Activated naive CD8-positive, alpha-beta T cell treated with anti-CD3 and anti-CD28 coated beads, Interleukin-2, amount 50 U/mL, for 24 hours (primary cell): ENCODE data around the gene RHOXF2.
"Not testable (repeated sequence)": the region's sequence is repeated elsewhere in the genome, so short reads cannot be mapped to it uniquely, and the experiment has no call there.

Experiments used
- ATAC-seq: fragments of 150-1000 bp; cut with Tn5 transposase; one replicate; pipeline ENCODE4 v1.10.0; 2021
- DNase-seq: peaks from one replicate; pipeline ENCODE4 v3.0.0; 2021
- H3K27ac Mint-ChIP-seq: one replicate; pipeline ENCODE4 v1.8.0; 2021; ENCODE audit warnings: mild to moderate bottlenecking, mixed read lengths
- H3K27me3 Mint-ChIP-seq: one replicate; pipeline ENCODE4 v1.8.0; 2021; ENCODE audit warnings: mixed read lengths
- H3K36me3 Mint-ChIP-seq: one replicate; pipeline ENCODE4 v1.8.0; 2021; ENCODE audit warnings: low read depth, mixed read lengths
- H3K4me1 Mint-ChIP-seq: one replicate; pipeline ENCODE4 v1.8.0; 2021; ENCODE audit warnings: mixed read lengths
- H3K4me3 Mint-ChIP-seq: one replicate; pipeline ENCODE4 v1.8.0; 2021; ENCODE audit warnings: mild to moderate bottlenecking, moderate library complexity, mixed read lengths
- H3K9me3 Mint-ChIP-seq: one replicate; pipeline ENCODE4 v1.8.0; 2021; ENCODE audit warnings: mixed read lengths

RHOXF2 gene, protein sequence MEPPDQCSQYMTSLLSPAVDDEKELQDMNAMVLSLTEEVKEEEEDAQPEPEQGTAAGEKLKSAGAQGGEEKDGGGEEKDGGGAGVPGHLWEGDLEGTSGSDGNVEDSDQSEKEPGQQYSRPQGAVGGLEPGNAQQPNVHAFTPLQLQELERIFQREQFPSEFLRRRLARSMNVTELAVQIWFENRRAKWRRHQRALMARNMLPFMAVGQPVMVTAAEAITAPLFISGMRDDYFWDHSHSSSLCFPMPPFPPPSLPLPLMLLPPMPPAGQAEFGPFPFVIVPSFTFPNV

DNA sequence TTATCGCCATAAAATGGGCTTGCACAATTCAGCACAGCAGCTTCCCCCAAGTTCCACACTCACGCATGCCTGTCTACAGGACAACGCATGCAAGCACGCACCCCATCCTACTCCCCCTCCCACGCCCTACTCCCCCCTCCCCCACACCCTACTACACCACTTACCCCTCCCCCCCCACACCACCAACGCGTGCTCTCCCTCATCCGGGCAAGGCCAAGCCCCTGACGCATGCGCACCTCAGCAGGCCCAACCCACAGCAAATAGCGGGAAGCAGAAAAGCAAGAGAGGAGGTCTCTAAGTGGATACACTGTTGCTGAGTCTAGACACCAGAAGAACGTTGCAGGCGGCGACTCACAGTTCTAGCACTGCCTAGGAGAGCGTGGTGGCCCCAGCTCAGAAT is at the start of gene RHOXF2:
Gene RHOXF2, plus strand, starts transcription at position 301 of the 400 bp plus-strand sequence. CDS start 138 bp downstream, outside the sequence.
- not testable (repeated sequence) for H3K4me1 Mint-ChIP-seq, ATAC-seq

DNA sequence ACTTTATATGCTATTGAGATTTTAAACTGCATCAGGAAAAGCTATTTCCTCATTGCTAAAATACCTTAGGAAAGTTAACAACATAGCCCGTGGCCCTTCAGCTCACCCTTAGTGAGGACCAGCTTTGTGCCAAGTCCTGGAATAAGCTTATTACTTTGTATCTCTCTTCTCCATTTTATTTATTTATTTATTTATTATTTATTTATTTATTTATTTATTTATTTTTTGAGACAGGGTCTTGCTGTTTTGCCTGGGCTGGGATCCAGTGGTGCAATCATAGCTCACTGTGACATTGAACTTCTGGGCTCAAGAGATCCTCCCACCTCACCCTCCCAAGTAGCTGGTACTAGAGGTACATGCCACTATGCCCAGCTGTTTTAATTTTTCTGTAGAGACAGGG is 49.0 kb upstream of the RHOXF2 start:
- Mint-ChIP-seq H3K27me3 (no peaks in the 10 kb centered on the region), H3K36me3 (no peaks in the 10 kb centered on the region), H3K27ac (no peak overlapping the region), H3K4me1 (no peaks in the 10 kb centered on the region), H3K4me3 (no peak overlapping the region), H3K9me3 (peaks cover 4% of the 10 kb centered on the region)
- ATAC-seq, result no peak
- no peak for DNase-seq

More for the DNA sequence above, at the start of gene RHOXF2:
- DNase-seq, H3K27ac Mint-ChIP-seq, H3K27me3 Mint-ChIP-seq, H3K36me3 Mint-ChIP-seq, H3K4me3 Mint-ChIP-seq, H3K9me3 Mint-ChIP-seq: not testable (repeated sequence)

DNA sequence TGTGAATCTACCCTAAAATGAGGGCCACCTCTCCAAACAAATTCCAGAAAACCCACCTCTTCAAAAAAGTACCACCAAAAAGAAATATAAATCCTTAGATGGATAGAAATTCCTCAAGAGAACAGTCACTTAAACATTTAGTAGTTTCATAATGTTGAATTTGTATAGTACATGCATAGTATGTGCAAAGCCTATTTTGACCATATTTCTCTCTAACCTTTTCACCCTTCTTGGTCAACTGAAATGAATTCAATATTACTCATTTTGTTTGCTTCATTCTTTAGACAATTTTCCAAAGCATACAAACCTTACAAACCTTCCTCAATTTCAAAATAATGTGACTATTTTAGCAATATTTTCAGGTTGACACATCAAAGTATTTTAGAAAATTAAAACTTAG is 46.8 kb upstream of the RHOXF2 start:
- DNase-seq (no peak), ATAC-seq (no peak)
- no peaks in the 10 kb centered on the region for H3K4me1 Mint-ChIP-seq
- H3K9me3 Mint-ChIP-seq, result no peaks in the 10 kb centered on the region
- H3K27ac Mint-ChIP-seq, result no peak overlapping the region
- H3K36me3 Mint-ChIP-seq, result no peaks in the 10 kb centered on the region
- no peak overlapping the region for H3K4me3 Mint-ChIP-seq
- no peaks in the 10 kb centered on the region for H3K27me3 Mint-ChIP-seq

DNA sequence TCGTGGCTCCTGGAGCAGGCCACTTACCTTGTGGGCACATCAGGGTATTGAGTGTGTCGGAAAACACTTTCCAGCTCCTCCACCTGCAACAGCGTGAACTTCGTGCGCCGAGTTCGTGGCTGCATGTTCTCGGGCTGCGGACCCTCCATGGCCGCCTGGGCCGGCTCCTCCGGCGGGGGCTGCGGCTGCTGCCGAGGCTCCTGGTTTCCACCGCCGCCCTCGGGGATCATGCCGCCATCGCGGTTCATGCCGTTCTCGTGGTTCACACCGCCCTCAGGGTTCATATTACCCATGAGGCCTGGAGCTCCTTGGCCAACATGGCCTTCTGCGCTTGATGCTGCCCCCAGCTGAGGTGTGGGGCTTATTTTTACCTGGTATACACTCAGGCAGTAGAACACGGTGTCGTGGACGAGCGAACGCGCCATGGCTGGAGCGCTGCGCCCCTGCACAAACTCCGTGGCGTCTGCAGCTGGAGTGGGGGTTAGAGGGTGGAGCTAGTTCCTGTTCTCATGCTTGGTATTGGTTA is 42.9 kb upstream of the RHOXF2 start, which contains the start of gene RHOXF1:
Gene RHOXF1, minus strand, starts transcription at position 476 of the 526 bp plus-strand sequence. Its CDS starts 51 bp downstream, at position 425.
- DNase-seq, result no peak
- Mint-ChIP-seq H3K36me3 (no peaks in the 10 kb centered on the region), H3K27ac (no peak within 1 kb of the TSS), H3K9me3 (no peaks in the 10 kb centered on the region), H3K4me1 (no peaks in the 10 kb centered on the region), H3K4me3 (no peak within 1 kb of the TSS), H3K27me3 (no peaks in the 10 kb centered on the region)
- no peak for ATAC-seq

DNA sequence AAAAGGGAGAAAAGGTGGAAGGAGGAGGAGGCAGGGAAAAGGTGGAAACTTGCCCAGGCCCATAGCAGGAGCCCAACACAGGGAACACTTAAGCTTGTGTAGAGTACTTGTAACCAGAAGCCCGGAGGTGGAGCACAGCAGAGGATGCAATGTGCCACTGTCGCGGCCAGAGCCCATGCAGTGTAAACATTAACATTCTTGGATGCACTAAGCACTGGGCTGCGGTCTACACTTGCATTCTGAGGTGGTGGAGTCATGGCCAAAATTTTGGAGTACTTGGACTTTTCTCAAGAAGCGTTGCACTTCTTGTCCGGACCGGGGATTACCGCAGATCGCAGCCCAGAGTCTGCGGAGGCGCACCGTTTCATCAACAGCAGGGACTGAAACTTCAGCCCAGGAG is 38.2 kb upstream of the RHOXF2 start:
- Mint-ChIP-seq H3K4me1 (no peaks in the 10 kb centered on the region), H3K27me3 (no peaks in the 10 kb centered on the region), H3K36me3 (no peaks in the 10 kb centered on the region), H3K27ac (no peak overlapping the region), H3K4me3 (no peak overlapping the region), H3K9me3 (no peaks in the 10 kb centered on the region)
- no peak for ATAC-seq
- no peak for DNase-seq

DNA sequence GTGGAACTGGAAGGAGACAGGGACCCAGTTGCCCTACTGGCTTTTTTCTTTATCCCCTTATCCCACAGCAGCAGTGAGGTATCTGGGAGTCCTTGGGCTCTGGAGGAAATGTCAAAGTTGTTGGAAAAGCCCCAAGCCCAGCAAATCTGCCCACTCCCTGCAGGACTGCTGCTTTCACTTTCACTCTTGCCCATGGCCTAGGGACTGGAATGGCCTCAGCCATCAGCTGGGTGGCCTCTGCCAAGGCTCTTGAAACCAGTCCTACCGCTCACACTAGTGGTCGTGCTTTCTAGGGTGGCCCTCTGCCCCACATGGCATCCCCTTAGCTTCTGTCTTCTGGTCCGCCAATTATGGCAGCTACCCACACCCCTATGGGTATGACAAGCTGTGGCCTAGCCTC is 33.0 kb upstream of the RHOXF2 start:
- H3K27ac Mint-ChIP-seq, result no peak overlapping the region
- no peaks in the 10 kb centered on the region for H3K36me3 Mint-ChIP-seq
- H3K4me3 Mint-ChIP-seq, result no peak overlapping the region
- ATAC-seq (no peak), DNase-seq (no peak)
- H3K4me1 Mint-ChIP-seq, result no peaks in the 10 kb centered on the region
- H3K27me3 Mint-ChIP-seq, result no peaks in the 10 kb centered on the region
- no peaks in the 10 kb centered on the region for H3K9me3 Mint-ChIP-seq

DNA sequence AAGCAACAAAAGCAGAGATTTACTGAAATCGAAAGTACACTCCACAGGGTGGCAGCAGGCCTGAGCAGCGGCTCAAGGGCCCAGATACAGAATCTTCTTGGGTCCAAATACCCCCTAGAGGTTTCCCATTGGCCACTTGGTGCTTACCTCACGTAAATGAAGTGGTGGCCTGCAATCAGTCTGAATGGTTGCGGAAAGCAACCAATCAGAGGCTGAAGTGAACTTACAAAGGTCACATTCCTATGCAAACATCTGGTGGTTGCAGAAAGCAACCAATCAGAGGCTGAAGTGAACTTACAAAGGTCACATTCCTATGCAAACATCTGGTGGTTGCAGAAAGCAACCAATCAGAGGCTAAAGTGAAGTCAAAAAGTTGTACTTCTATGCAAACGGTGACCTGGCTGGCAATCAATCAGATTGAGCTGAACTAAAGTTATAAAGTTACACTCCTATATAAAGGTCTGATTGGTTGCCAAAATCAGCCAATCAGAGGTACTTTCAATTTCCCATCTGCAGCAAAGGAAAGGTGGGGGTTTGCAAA is 30.0 kb upstream of the RHOXF2 start:
- H3K27ac Mint-ChIP-seq, H3K27me3 Mint-ChIP-seq, H3K36me3 Mint-ChIP-seq, H3K4me1 Mint-ChIP-seq, DNase-seq, H3K4me3 Mint-ChIP-seq, H3K9me3 Mint-ChIP-seq, ATAC-seq: not testable (repeated sequence)

DNA sequence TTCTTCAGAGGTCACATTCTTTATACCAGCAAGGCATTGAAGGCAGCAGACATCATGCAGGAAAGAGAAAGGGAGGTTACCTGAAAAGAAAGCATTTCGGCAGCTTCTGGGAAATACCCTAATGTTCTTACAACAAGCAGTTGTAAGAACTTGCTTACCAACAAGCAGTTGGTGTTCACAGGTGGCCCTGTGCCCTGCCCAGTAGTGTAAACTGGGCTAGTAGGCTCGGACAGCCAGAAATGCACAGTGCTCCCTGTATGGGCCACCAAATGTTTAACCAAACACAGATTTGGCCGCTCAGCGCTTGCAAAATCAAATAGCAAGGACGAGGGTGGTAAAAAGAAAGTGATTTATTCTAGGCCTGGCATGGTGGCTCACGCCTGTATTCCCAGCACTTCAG is 22.3 kb upstream of the RHOXF2 start:
- no peaks in the 10 kb centered on the region for H3K9me3 Mint-ChIP-seq
- ATAC-seq, result no peak
- no peak for DNase-seq
- H3K4me3 Mint-ChIP-seq, result no peak overlapping the region
- H3K4me1 Mint-ChIP-seq, result no peaks in the 10 kb centered on the region
- no peak overlapping the region for H3K27ac Mint-ChIP-seq
- no peaks in the 10 kb centered on the region for H3K36me3 Mint-ChIP-seq
- no peaks in the 10 kb centered on the region for H3K27me3 Mint-ChIP-seq

DNA sequence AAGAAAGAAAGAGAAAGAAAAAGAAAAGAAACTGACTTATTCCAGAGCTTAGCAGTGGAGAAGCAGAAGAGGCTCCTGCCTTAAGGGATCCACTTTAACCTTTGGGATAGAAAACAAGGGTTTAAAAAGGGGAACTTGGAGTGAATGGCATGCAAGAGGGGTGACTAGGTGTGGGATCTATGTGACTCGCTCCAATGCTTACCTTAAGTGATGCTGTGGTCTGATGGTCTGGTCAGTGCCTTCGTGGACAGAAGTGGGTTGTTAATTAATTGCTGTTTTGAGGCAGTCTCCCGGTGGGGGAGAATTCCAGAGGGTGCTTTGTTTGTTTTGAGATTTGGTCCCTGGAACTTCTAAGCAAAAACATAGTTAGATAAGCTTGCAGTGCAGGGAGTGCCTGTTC is 21.6 kb upstream of the RHOXF2 start:
- DNase-seq, result no peak
- Mint-ChIP-seq H3K36me3 (no peaks in the 10 kb centered on the region), H3K4me3 (no peak overlapping the region), H3K27ac (no peak overlapping the region), H3K27me3 (no peaks in the 10 kb centered on the region), H3K4me1 (peaks cover 2% of the 10 kb centered on the region), H3K9me3 (no peaks in the 10 kb centered on the region)
- no peak for ATAC-seq

DNA sequence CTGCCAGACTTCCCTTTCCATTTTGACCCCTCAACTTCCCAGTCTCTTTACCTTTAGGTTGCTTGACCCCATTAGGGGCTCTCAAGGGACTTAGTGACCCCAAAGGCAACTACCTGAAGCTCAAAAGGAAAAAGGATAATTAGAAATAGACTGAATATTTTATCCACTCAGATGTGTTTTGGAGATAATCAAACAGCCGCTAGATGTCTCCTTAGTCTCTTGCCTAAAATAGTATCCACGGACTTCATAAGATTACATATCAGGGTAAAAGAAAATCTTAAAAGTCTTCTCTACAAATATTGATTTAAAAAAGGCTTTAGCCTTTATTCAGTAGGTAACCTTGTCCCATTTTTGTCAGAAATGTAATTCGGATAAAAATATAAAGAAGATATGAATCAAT is 21.0 kb upstream of the RHOXF2 start:
- H3K27ac Mint-ChIP-seq, result no peak overlapping the region
- no peak for DNase-seq
- peaks cover 2% of the 10 kb centered on the region for H3K4me1 Mint-ChIP-seq
- no peaks in the 10 kb centered on the region for H3K36me3 Mint-ChIP-seq
- H3K27me3 Mint-ChIP-seq, result no peaks in the 10 kb centered on the region
- no peak for ATAC-seq
- no peaks in the 10 kb centered on the region for H3K9me3 Mint-ChIP-seq
- no peak overlapping the region for H3K4me3 Mint-ChIP-seq

DNA sequence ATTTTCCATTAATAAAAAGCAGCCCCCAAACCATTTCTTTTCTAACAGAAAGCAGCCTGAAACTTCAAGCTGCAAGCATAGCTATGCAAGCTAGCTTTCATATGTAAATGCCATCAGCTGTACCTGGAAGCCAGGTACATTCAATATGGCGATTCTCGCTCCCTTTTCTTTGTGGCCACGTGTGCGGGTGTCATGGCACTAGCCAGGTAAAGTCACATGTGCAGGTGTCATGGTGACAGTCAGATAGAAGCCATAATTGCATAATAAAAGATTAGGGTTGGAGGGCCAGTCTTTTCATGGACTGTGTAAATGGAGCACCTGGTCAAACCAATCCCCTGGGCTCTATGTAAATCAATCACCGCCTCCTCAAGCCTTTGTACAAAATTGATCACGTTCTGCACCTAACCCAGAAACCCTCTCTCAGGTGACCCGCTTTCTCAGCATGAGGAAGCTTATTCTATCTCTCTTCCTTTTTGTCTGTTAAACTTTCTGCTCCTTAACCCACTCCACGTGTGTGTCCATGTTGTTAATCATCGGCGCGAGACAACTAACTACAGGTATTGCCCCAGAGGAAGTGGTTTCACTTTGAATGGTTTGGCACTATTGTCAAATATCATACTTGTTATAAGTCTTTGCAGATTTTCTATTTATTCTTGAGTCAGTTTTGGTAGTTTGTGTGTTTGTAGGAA is 18.0 kb upstream of the RHOXF2 start:
- DNase-seq (no peak), ATAC-seq (no peak)
- Mint-ChIP-seq H3K9me3 (no peaks in the 10 kb centered on the region), H3K27ac (no peak overlapping the region), H3K27me3 (no peaks in the 10 kb centered on the region), H3K4me3 (no peak overlapping the region), H3K36me3 (no peaks in the 10 kb centered on the region), H3K4me1 (peaks cover 16% of the 10 kb centered on the region)

DNA sequence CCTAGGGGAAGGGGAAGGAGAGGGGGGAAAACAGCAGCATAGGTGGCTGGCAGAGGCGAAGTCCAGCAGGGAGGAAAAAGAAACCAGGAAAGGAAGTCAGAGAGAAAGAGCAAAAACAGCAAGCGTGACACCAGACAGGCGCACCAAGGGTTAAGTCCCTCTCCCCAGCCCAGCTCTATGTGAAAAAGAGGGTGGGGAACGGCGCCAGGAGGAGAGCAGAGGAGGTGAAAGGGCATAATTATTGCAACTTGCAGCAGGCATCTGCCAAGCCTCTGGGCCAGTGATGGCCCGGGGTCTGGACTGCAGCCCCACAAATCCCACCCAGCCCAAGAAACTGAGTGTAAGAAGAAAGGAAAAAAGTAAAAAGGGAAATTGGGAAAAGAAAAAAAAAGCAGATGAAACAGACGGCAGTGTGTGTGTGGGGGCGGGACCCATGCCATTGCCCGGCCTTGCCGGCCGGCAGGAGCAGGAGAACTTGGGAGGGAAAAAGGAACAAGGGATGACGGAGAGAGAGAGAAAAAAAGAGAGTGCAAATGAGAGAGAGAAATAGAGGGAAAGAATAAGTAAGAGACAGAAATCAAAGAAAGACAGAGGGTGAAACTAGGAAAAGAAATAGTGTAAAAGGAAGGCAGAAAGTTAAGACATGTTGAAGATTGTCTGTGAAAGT is 14.1 kb upstream of the RHOXF2 start:
- DNase-seq (no peak), ATAC-seq (no peak)
- Mint-ChIP-seq H3K4me3 (peak overlapping the region; percentile 38), H3K27ac (peak overlapping the region; percentile 18), H3K4me1 (peaks cover 26% of the 10 kb centered on the region), H3K9me3 (peaks cover 5% of the 10 kb centered on the region), H3K27me3 (no peaks in the 10 kb centered on the region), H3K36me3 (peaks cover 7% of the 10 kb centered on the region)

DNA sequence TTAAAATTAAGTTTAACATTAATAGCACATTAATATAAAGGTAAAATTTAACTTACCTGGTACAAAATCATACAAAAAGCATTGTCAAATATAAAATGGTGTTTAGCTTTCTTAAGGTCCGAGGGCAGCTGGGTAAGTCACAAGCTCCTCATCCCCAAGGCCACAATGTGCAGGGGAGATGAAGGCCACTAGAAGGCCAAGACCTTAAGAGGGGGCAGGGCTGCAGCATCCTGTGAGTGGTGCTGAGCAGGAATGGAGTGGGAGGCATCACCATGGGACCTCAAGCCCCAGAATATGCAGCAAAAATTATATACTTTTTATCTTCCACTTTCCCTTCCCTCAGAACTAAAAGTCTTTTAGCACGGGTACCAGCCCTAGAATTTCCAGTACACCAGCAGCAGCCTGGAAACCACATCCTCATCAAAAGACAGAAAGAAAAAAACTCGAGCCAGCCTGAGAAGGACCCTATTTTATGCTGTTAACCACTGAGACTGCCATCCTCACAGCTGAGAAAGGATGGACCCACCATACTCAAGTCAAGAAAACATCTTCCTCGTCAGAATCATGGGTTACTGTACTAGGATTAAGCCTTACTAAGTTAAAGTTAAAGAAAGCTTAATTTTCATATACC is 13.0 kb upstream of the RHOXF2 start:
- Mint-ChIP-seq H3K27ac (no peak overlapping the region), H3K9me3 (peaks cover 5% of the 10 kb centered on the region), H3K36me3 (peaks cover 7% of the 10 kb centered on the region), H3K4me3 (no peak overlapping the region), H3K27me3 (no peaks in the 10 kb centered on the region), H3K4me1 (peaks cover 26% of the 10 kb centered on the region)
- DNase-seq (no peak), ATAC-seq (no peak)

DNA sequence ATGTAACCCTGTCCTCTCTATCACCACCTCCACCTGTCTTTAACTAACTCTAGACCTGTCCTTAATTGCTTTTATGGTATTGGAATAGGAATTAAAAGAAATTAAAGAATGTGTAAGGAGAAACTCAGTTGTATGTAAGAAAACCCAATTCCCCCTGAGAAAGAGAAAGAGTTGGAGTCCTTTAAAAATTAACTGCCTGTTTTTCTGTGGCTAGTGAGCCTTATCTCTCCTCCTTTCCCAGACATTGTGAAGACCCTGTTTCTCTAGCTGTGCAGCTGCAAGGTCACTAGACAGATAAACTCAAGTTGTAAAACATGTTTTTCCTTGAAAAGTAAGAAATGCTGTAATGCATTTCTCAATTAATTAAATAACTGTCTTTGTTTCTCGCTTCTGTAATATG is 12.1 kb upstream of the RHOXF2 start:
- not testable (repeated sequence) for H3K27me3 Mint-ChIP-seq, DNase-seq, H3K36me3 Mint-ChIP-seq, H3K27ac Mint-ChIP-seq, ATAC-seq, H3K4me3 Mint-ChIP-seq, H3K9me3 Mint-ChIP-seq
- peaks cover 26% of the 10 kb centered on the region for H3K4me1 Mint-ChIP-seq
